ENCODE data around the gene TNIK. TPM values are rescaled to one million over a fixed set of nuclear protein-coding genes. Genes with fewer than 3 reads are reported as not detected.

The TNIK gene
- total and polyA plus RNA-seq, 2 of the 13 experiments (the other 11 are each of a cell fraction or from before 2014, with no cell fraction given): 0.15 to 0.22 TPM

GRCh38 chr3:171044835-171045793 is 415.1 kb downstream of the TNIK start (continued):
- peak; percentile 76; the same call in 1 of the 2 replicates for TF ChIP-seq ZBTB4 (CRISPR knock-in tag; IDR thresholded peaks at IDR 0.05; ENCODE audit: borderline replicate concordance)
- no peak for TF ChIP-seq ZNF737 (CRISPR knock-in tag; IDR thresholded peaks at IDR 0.05; ENCODE audit: borderline replicate concordance)
- TF ChIP-seq ZBTB33 (CRISPR knock-in tag; IDR thresholded peaks at IDR 0.05): peak; percentile 78
- TF ChIP-seq ZNF160 (CRISPR knock-in tag; IDR thresholded peaks at IDR 0.05): no peak; the same call in 1 of the 2 replicates
- TF ChIP-seq TEAD3 (CRISPR knock-in tag; optimal IDR thresholded peaks at IDR 0.05; ENCODE audit: borderline replicate concordance): peak; percentile 99
- TF ChIP-seq GLI4 (CRISPR knock-in tag; IDR thresholded peaks at IDR 0.05; ENCODE audit: borderline replicate concordance): no peak; the same call in 1 of the 2 replicates
- no peak for TF ChIP-seq HNRNPLL (IDR thresholded peaks at IDR 0.05; ENCODE audit: low read depth, low read length, poor library complexity, severe bottlenecking)
- TF ChIP-seq SATB2 (CRISPR knock-in tag; IDR thresholded peaks at IDR 0.05): 0 out of 2 replicates have a peak, but pooled peaks have one; percentile 35
- TF ChIP-seq NCOA5 (CRISPR knock-in tag; IDR thresholded peaks at IDR 0.05): no peak
- TF ChIP-seq SSRP1 (CRISPR knock-in tag; IDR thresholded peaks at IDR 0.05): peak; percentile 59; the same call in 1 of the 2 replicates
- peak; percentile 99 for TF ChIP-seq CBFB (CRISPR knock-in tag; IDR thresholded peaks at IDR 0.05)
- 0 out of 2 replicates have a peak, but pooled peaks have one; percentile 38 for TF ChIP-seq ZFP90 (CRISPR knock-in tag; IDR thresholded peaks at IDR 0.05; ENCODE audit: borderline replicate concordance)
- no peak for TF ChIP-seq SP1 (IDR thresholded peaks at IDR 0.05)
- TF ChIP-seq SP1 (CRISPR knock-in tag; IDR thresholded peaks at IDR 0.05): peak; percentile 56
- TF ChIP-seq NKX3-1 (CRISPR knock-in tag; IDR thresholded peaks at IDR 0.05): peak; percentile 45; the same call in 1 of the 2 replicates
- TF ChIP-seq IRF2 (CRISPR knock-in tag; IDR thresholded peaks at IDR 0.05): peak; percentile 98
- peak; percentile 61 for TF ChIP-seq ZFY (CRISPR knock-in tag; IDR thresholded peaks at IDR 0.05)
- TF ChIP-seq ATF6 (CRISPR knock-in tag; conservative IDR thresholded peaks at IDR 0.05): no peak
- TF ChIP-seq, protein P1, sequence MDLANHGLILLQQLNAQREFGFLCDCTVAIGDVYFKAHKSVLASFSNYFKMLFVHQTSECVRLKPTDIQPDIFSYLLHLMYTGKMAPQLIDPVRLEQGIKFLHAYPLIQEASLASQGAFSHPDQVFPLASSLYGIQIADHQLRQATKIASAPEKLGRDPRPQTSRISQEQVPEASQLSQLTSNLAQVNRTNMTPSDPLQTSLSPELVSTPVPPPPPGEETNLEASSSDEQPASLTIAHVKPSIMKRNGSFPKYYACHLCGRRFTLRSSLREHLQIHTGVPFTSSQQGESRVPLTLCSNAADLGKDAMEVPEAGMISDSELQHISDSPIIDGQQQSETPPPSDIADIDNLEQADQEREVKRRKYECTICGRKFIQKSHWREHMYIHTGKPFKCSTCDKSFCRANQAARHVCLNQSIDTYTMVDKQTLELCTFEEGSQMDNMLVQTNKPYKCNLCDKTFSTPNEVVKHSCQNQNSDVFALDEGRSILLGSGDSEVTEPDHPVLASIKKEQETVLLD (CRISPR knock-in tag; IDR thresholded peaks at IDR 0.05; ENCODE audit: low read depth): no peak

Measured in HepG2 (cell line).